Endodermal cell (in vitro differentiated cells): ENCODE data around the gene RPIA. TPM values are rescaled to one million over a fixed set of nuclear protein-coding genes. Genes with fewer than 3 reads are reported as not detected.

ENCODE experiments used
- DNase-seq: peaks from one replicate; pipeline ENCODE4 v3.0.0-alpha.2; 2017
- H3K27ac ChIP-seq: 2 replicates; pipeline ENCODE4 v1.5.1; 2013; ENCODE audit warnings: mild to moderate bottlenecking, low read depth, low read length, moderate library complexity
- H3K27me3 ChIP-seq: 2 replicates; pipeline ENCODE4 v1.6.1; 2013; ENCODE audit warnings: mild to moderate bottlenecking, low read length, moderate library complexity; ENCODE audit not compliant: insufficient read depth, control insufficient read depth, poor library complexity, severe bottlenecking
- H3K36me3 ChIP-seq: 2 replicates; pipeline ENCODE4 v1.7.0; 2013; ENCODE audit warnings: mild to moderate bottlenecking, low read length, moderate library complexity; ENCODE audit not compliant: control insufficient read depth, insufficient read depth
- H3K4me1 ChIP-seq: one replicate; pipeline ENCODE4 v1.7.0; 2013; ENCODE audit warnings: low read length; ENCODE audit not compliant: control insufficient read depth, insufficient read depth
- H3K4me3 ChIP-seq: 2 replicates; pipeline ENCODE4 v1.5.1; 2013; ENCODE audit warnings: mild to moderate bottlenecking, low read length, moderate library complexity
- H3K9ac ChIP-seq: 2 replicates; pipeline ENCODE4 v1.6.1; 2013; ENCODE audit warnings: mild to moderate bottlenecking, low read length, moderate library complexity; ENCODE audit not compliant: poor library complexity, severe bottlenecking; ENCODE audit errors: extremely low read depth
- H3K9me3 ChIP-seq: 2 replicates; pipeline ENCODE4 v1.6.1; 2013; ENCODE audit warnings: mild to moderate bottlenecking, low read length, moderate library complexity; ENCODE audit not compliant: control insufficient read depth
- H3K27ac Mint-ChIP-seq: 2 replicates; pipeline ENCODE4 v1.8.0; 2020; ENCODE audit warnings: mixed read lengths
- H3K27me3 Mint-ChIP-seq: 2 replicates; pipeline ENCODE4 v1.8.0; 2021; ENCODE audit warnings: mild to moderate bottlenecking, mixed read lengths; ENCODE audit not compliant: insufficient read depth
- H3K36me3 Mint-ChIP-seq: 2 replicates; pipeline ENCODE4 v1.8.0; 2020; ENCODE audit warnings: low read depth, mixed read lengths
- H3K4me1 Mint-ChIP-seq: 2 replicates; pipeline ENCODE4 v1.8.0; 2020; ENCODE audit warnings: mixed read lengths
- H3K4me3 Mint-ChIP-seq: 2 replicates; pipeline ENCODE4 v1.8.0; 2020; ENCODE audit warnings: mild to moderate bottlenecking, moderate library complexity, mixed read lengths
- H3K9me3 Mint-ChIP-seq: 2 replicates; pipeline ENCODE4 v1.8.0; 2020; ENCODE audit warnings: mild to moderate bottlenecking, mixed read lengths
- WGBS, 2 experiments: methylation state at CpG; one replicate each; pipeline versions ENCODE4 v1.1.5 to v1.1.7; 2013; ENCODE audit warnings: missing lambda C conversion rate in 2 of 2, mixed read lengths in 1 of 2; ENCODE audit not compliant: insufficient coverage in 1 of 2, insufficient read length in 1 of 2; 5-methylcytosine and 5-hydroxymethylcytosine counted together
- total RNA-seq, 2 donors: library from RNA; stranded (reverse); fragmentation: NEBNext Ultra II Directional in 1 of 2; extraction: Animal tissue kit (Norgen Biotek cat#: 25700) in 1 of 2; gene quantifications; 2 replicates in 1 of 2; 3 replicates in 1 of 2; pipeline ENCODE4 v1.2.1, GENCODE V29; 2021
- TF ChIP-seq, protein P1 (sequence below): fragments of 200-600 bp; sonication (generic); conservative IDR thresholded peaks from 2 replicates; pipeline ENCODE4 v1.5.0; 2021; ENCODE audit warnings: antibody characterized with exemption, mild to moderate bottlenecking

RPIA gene
- total RNA-seq, 2 donors from 2014 or later, result 16.2 to 26.0 TPM

DNA sequence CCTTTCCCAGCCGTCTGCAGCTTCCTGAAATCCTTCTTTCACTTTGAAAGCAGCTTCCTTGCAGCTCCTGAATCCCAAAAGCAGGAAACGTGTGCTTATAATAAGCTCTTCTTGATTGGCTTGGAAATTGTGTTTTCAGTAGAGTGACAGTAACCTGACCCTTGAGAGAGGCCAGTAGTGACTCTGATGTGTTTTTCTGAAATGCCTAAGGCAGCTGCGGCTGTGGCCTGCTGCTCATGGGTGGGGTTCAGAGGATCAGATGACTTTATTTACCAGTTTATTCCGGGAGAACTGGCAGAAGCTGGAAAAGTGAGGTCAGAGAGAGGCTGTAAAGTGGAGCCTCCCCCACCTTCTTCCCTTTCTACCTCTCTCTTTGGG, 31.9 kb upstream of the RPIA start:
- Mint-ChIP-seq H3K36me3 (no peaks in the 10 kb centered on the region), H3K27ac (no peak overlapping the region), H3K4me3 (no peak overlapping the region), H3K9me3 (peaks cover 3% of the 10 kb centered on the region), H3K4me1 (no peaks in the 10 kb centered on the region), H3K27me3 (no peaks in the 10 kb centered on the region)
- Histone ChIP-seq H3K27me3 (no peaks in the 10 kb centered on the region), H3K9ac (no peak overlapping the region), H3K4me3 (no peak overlapping the region), H3K9me3 (no peaks in the 10 kb centered on the region), H3K27ac (peak overlapping the region; percentile 16), H3K4me1 (peaks cover 3% of the 10 kb centered on the region), H3K36me3 (no peaks in the 10 kb centered on the region)
- TF ChIP-seq, protein P1, sequence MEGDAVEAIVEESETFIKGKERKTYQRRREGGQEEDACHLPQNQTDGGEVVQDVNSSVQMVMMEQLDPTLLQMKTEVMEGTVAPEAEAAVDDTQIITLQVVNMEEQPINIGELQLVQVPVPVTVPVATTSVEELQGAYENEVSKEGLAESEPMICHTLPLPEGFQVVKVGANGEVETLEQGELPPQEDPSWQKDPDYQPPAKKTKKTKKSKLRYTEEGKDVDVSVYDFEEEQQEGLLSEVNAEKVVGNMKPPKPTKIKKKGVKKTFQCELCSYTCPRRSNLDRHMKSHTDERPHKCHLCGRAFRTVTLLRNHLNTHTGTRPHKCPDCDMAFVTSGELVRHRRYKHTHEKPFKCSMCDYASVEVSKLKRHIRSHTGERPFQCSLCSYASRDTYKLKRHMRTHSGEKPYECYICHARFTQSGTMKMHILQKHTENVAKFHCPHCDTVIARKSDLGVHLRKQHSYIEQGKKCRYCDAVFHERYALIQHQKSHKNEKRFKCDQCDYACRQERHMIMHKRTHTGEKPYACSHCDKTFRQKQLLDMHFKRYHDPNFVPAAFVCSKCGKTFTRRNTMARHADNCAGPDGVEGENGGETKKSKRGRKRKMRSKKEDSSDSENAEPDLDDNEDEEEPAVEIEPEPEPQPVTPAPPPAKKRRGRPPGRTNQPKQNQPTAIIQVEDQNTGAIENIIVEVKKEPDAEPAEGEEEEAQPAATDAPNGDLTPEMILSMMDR, result no peak
- 74 to 78% methylated on average over 1 to 4 of the region's 4 CpGs for WGBS, 2 experiments
- DNase-seq, result peak; percentile 48

GRCh38 chr2:88660622-88661021, 30.9 kb upstream of the RPIA start:
- Histone ChIP-seq H3K4me3 (no peak overlapping the region), H3K4me1 (peaks cover 3% of the 10 kb centered on the region), H3K27ac (no peak overlapping the region), H3K9me3 (no peaks in the 10 kb centered on the region), H3K9ac (no peak overlapping the region), H3K36me3 (no peaks in the 10 kb centered on the region), H3K27me3 (no peaks in the 10 kb centered on the region)
- H3K27ac Mint-ChIP-seq, result no peak overlapping the region
- no peak overlapping the region for H3K4me3 Mint-ChIP-seq
- no peak for DNase-seq
- no peaks in the 10 kb centered on the region for H3K4me1 Mint-ChIP-seq
- no peaks in the 10 kb centered on the region for H3K27me3 Mint-ChIP-seq
- WGBS, 2 experiments, result 88 to 95% methylated on average over 1 of the region's 1 CpG
- peaks cover 3% of the 10 kb centered on the region for H3K9me3 Mint-ChIP-seq
- TF ChIP-seq, protein P1, result no peak
- H3K36me3 Mint-ChIP-seq, result no peaks in the 10 kb centered on the region

DNA sequence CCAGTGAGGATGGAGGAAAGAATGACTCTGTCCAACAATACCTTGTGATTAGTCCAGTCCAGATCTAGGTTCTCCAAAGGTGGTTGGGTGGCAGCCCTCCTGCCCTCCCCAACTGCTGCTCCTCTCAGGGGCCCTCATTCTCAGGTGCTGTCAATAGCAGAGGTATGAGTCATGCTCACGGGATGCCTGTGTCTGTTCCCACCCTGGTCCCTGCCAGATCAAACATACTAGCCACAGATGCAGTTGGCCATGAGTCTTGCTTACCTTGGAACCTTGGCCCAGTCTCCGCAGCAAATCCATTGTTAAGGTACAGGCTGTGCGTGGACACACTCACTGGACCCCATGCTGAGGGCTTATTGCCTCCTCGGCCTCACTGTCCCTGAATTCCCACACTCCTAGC, 24.9 kb upstream of the RPIA start:
- Histone ChIP-seq H3K9me3 (no peaks in the 10 kb centered on the region), H3K4me3 (no peak overlapping the region), H3K9ac (no peak overlapping the region), H3K4me1 (no peaks in the 10 kb centered on the region), H3K27ac (no peak overlapping the region), H3K36me3 (no peaks in the 10 kb centered on the region), H3K27me3 (peaks cover 22% of the 10 kb centered on the region)
- no peaks in the 10 kb centered on the region for H3K9me3 Mint-ChIP-seq
- TF ChIP-seq, protein P1, result no peak
- WGBS, 2 experiments, result 88% methylated on average over 2 to 4 of the region's 4 CpGs
- H3K36me3 Mint-ChIP-seq, result no peaks in the 10 kb centered on the region
- peak; percentile 63 for DNase-seq
- peaks cover 26% of the 10 kb centered on the region for H3K27me3 Mint-ChIP-seq
- H3K4me3 Mint-ChIP-seq, result no peak overlapping the region
- H3K27ac Mint-ChIP-seq, result no peak overlapping the region
- no peaks in the 10 kb centered on the region for H3K4me1 Mint-ChIP-seq
